ENCODE measurements around the gene CLIC4.

DNA sequence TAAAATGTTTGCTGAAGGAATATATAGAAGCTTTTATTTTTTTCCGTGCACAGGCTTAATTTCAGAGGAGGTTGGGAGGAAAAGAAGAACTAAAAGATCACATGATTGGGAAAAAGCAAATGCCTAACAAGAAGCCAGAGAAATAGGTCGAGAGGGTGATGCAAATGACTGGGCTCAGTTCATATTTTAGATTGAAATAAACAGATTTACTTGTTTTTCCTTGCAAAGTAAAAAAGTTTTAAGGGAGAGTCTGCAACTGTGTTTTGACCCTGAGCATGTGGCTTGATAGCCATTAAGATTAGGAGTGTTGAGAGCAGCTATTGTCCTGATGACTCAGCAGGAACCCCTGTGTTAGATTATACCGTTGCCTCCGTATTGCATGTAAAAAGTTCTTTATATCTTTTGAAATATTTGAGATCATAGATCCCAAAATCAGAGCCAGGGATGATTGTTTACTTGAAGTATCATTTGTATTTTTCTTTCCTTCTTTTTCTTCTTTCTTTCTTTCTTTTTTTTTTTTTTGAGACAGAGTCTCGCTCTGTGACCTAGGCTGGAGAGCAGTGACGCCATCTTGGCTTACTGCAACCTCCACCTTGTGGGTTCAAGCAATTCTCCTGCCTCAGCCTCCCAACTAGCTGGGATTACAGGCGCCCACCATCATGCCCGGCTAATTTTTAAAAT is 20.2 kb downstream of the CLIC4 start:
- TF ChIP-seq, protein P1, sequence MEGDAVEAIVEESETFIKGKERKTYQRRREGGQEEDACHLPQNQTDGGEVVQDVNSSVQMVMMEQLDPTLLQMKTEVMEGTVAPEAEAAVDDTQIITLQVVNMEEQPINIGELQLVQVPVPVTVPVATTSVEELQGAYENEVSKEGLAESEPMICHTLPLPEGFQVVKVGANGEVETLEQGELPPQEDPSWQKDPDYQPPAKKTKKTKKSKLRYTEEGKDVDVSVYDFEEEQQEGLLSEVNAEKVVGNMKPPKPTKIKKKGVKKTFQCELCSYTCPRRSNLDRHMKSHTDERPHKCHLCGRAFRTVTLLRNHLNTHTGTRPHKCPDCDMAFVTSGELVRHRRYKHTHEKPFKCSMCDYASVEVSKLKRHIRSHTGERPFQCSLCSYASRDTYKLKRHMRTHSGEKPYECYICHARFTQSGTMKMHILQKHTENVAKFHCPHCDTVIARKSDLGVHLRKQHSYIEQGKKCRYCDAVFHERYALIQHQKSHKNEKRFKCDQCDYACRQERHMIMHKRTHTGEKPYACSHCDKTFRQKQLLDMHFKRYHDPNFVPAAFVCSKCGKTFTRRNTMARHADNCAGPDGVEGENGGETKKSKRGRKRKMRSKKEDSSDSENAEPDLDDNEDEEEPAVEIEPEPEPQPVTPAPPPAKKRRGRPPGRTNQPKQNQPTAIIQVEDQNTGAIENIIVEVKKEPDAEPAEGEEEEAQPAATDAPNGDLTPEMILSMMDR (conservative IDR thresholded peaks at IDR 0.05): no peak
- no peak for TF ChIP-seq EZH2 (IDR thresholded peaks at IDR 0.05; ENCODE audit: low read depth)
